ENCODE results near the gene AAMP.
A peak's percentile ranks its signal among the peaks of the same experiment; 100 is the strongest.
"Not testable (repeated sequence)": the region's sequence is repeated elsewhere in the genome, so short reads cannot be mapped to it uniquely, and the experiment has no call there.

Gene AAMP

DNA sequence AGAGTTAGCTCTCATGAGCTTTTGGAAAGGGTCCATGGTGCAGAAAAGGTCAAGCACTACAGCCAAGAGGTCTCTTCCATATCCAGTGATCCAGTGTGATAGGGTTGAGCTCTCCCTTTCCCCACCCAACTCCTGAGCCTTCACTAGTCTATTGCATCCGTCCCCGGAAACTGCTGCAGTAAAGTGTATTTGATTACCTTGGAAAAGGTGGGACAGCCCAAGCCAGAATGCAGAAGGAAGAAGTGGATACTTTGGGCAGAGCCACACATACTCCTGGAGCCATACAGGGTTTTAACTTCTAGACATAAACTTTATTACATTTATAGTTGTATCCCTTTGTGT is 3.9 kb upstream of the AAMP start:
- DNase-seq, result no peak

GRCh38 chr2:218273214-218273907 is 3.4 kb upstream of the AAMP start:
- DNase-seq, result not testable (repeated sequence)

GRCh38 chr2:218272531-218273212 is 2.7 kb upstream of the AAMP start:
- peak; percentile 9 for DNase-seq

DNA sequence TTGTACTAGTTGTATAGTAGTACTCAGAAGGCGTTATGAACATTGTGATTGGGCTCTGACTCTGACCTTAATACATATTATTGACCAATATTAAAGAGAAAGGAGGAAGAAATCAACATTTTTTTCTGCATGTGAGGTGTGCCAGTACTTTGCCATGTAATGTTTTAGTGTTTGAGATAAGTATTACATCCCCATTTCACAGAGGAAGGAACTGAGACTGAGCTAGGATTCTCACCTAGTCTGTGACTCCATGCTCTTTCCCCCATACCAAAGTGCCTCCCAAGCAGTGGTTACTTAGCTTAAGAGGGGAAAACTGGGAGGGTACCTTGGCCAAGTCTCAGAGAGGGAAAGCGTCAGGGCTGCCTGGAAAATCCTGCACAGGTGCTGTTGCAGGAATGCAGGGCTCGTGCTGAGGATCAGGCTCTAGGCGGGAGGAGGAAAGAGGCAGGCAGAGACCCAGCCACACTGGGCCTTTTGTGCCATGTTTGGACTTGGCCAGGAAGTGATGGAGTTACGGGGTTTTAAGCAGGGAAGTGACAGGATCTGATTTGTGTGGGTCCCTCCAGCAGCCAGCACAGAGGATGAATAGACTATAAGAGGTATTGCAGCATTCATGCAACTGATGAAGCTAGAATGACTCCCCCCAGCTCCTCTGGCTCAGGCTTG is 2.1 kb upstream of the AAMP start:
- no peak for DNase-seq

- no peak for DNase-seq
Observed at GRCh38 chr2:218271487-218271797, 1.5 kb upstream of the AAMP start.

GRCh38 chr2:218270721-218271486 is 967 bp upstream of the AAMP start:
- no peak for DNase-seq

DNA sequence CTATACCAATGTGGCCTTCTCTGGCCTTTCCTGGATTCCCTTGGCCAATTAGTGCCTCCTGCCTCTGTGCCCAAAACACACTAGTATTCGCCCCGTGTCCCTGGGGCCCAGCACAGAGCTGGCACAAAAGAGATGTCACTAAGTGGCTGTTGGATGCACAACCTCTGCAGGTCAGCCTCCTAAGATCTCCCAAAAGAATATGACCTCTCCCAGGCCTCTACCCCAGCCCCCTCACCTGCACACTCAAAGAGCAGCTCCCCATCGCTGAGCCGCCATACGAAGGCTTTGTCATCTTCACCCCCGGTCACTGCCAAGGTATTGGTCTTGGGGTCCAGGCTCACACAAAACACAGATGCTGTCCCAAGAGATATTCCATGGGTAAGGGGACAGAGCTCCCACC is 2.7 kb downstream of the AAMP start:
- DNase-seq, result no peak

GRCh38 chr2:218266316-218266979 is 3.5 kb downstream of the AAMP start:
- no peak for DNase-seq

- no peak for DNase-seq
Observed at GRCh38 chr2:218265626-218266025, 4.3 kb downstream of the AAMP start.

- DNase-seq, result no peak
Observed at GRCh38 chr2:218264773-218265561, 5.0 kb downstream of the AAMP start.

DNA sequence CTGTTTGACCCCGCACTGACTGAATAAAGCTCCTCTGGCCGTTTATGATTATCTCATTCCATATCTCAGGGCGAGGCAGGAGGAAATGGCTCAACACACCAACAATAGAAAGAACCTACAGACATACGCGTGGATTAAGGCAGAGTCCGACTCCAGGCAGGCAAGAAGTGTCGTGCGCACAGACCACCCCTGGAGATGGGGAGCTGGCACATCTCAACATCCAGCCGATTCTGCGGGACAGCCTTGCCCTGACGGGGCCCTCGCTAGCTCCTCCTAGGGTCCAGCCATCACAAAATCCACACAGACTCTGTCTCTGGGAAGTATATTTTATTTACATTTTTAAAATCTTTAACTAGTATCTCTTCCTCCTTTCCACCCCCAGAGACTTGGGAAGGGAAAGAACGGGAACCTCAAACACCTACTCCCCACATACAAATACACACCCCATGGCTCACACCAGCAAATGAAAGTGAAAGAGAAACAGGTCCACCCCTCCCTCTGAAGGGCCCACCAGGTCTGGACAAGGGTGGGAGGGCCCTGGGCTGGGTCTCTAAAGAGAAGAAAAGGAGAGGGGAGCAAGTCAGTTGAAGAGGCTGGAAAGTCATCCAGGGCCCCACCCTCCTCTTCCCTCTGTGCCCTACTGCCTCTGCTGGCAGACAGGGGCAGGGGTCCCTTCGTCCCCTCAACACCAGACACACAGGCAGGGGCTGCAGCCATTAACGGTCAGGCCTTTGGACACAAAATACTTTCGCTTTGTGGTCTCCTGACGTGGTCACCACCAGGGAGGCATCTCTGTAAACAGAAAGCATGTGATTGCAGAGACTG is 5.9 kb downstream of the AAMP start:
- DNase-seq, result no peak

GRCh38 chr2:218262631-218263586 is 7.0 kb downstream of the AAMP start:
- no peak for DNase-seq

GRCh38 chr2:218262237-218262600 is 7.7 kb downstream of the AAMP start:
- DNase-seq, result no peak

- no peak for DNase-seq
Observed at GRCh38 chr2:218261423-218262236, 8.3 kb downstream of the AAMP start.

- no peak for DNase-seq
Observed at GRCh38 chr2:218260742-218261422, 9.1 kb downstream of the AAMP start, which contains the start of gene GPBAR1. Gene GPBAR1, plus strand, starts transcription at chr2:218261015. Its CDS starts 1,710 bp downstream, at chr2:218262725.

DNA sequence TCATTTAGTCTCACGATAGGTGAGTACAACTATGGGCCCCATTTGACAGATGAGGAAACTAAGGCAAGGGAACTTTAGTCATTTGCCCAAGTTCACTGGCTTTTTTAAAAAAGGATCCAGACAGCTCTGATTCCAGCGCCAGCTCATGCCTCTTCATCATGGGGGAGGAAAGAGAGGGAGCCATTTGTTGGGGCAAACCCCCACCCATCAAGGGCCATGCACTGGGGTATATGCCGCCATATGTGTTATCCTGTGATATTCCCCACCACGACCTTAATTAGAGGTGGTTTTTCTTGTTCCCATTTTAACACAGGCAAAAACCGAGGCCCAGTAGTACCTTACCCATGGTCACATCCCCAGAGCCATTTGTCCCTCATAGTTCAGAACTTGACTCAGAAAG is 9.8 kb downstream of the AAMP start:
- DNase-seq, result no peak

DNA sequence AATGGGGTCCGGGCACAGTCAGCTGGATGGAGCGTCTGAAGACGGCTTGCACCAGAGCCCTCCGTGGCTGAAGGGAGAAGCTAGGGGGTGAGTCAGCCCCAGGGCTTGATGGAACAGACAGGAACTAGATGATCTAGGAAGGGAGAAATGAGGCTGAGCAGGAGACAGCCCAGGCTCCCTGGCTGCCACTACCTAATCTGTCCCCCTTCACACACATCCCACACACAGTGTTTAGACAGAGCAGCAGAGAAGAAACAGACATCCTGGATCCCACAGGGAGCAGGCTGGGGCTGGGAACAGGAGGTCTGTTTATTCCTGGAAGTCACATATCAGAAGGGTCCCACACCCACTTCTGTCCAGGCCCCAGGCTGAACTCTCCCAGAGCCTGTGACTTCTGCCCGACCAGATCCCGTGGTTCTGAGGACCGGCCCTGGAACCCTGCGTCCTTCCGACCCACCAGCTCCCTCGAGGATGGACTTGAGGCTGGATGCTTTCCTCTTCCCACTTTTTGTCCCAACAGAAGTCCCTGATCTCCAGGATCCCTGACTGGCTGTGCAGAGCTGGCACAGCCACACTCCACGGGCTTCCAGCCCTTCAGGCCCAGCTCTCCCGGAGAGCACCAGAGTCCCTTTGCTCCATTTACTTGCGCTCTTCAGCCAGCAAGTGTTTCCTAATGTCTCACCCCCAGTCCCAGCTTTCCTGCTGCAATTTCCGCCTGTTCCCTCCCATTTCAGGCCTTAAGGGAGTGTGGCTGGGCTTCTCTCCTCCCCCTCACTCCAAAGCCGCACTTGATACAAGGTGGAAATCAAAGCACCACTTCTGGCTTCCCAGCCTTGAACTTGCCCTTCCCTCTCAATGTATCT is 10.6 kb downstream of the AAMP start:
- DNase-seq, result peak; percentile 2

Data from NCI-H187 treated with DMSO at 0.1 percent for 48 hours (cell line).